WTC11 (cell line): Measurements from ENCODE around the gene SAMD3. TPM values are rescaled to one million over a fixed set of nuclear protein-coding genes. Genes with fewer than 3 reads are reported as not detected.
"Not testable (repeated sequence)": the region's sequence is repeated elsewhere in the genome, so short reads cannot be mapped to it uniquely, and the experiment has no call there.

ENCODE experiments used
- ATAC-seq: fragments of 200-7000 bp; cut with Tn5 transposase; 2 replicates; pipeline ENCODE4 v1.10.0; 2021; ENCODE audit warnings: mild to moderate bottlenecking, moderate library complexity
- CTCF ChIA-PET: fragments of 300-600 bp; sonication (Branson Sonifier 250); formaldehyde crosslinking; loops from one replicate; lab custom pipeline; 2021; ENCODE audit warnings: antibody characterized with exemption; lab: Charles Lee
- POLR2A ChIA-PET: fragments of 350-600 bp; sonication (Branson Sonifier 250); formaldehyde crosslinking; loops from one replicate; lab custom pipeline; 2021; ENCODE audit warnings: antibody characterized with exemption; lab: Charles Lee
- DNase-seq: peaks from one replicate; pipeline ENCODE4 v3.0.0; 2021; ENCODE audit warnings: low spot score
- H3K27ac Mint-ChIP-seq: 2 replicates; pipeline ENCODE4 v1.8.0; 2021; ENCODE audit warnings: mixed read lengths
- H3K27me3 Mint-ChIP-seq: 2 replicates; pipeline ENCODE4 v1.8.0; 2021; ENCODE audit warnings: low read depth, mild to moderate bottlenecking, moderate library complexity, mixed read lengths
- H3K36me3 Mint-ChIP-seq: 2 replicates; pipeline ENCODE4 v1.8.0; 2021; ENCODE audit warnings: mixed read lengths
- H3K4me1 Mint-ChIP-seq: 2 replicates; pipeline ENCODE4 v1.8.0; 2022; ENCODE audit warnings: mixed read lengths
- H3K4me3 Mint-ChIP-seq: 2 replicates; pipeline ENCODE4 v1.8.0; 2021; ENCODE audit warnings: mild to moderate bottlenecking, moderate library complexity, mixed read lengths
- H3K9me3 Mint-ChIP-seq: 2 replicates; pipeline ENCODE4 v1.8.0; 2021; ENCODE audit warnings: mixed read lengths
- CREB1 ChIP-seq: sonication (generic); formaldehyde crosslinking; IDR thresholded peaks from 2 replicates; pipeline ENCODE4 v1.8.0; 2023; ENCODE audit warnings: mild to moderate bottlenecking, missing genetic modification reagents
- CREM ChIP-seq: sonication (generic); formaldehyde crosslinking; IDR thresholded peaks from 2 replicates; pipeline ENCODE4 v1.8.1; 2022; ENCODE audit warnings: mild to moderate bottlenecking, missing genetic modification reagents, moderate library complexity
- E2F4 ChIP-seq: sonication (generic); formaldehyde crosslinking; IDR thresholded peaks from 2 replicates; pipeline ENCODE4 v1.8.1; 2022; ENCODE audit warnings: low read depth, mild to moderate bottlenecking, moderate library complexity, missing genetic modification reagents, borderline replicate concordance
- EMX1 ChIP-seq: fragments of 250-450 bp; sonication (Bioruptor Pico); IDR thresholded peaks from 2 replicates; pipeline ENCODE4 v1.8.0; 2021; ENCODE audit warnings: mild to moderate bottlenecking
- ESRRA ChIP-seq: sonication (generic); formaldehyde crosslinking; IDR thresholded peaks from 2 replicates; pipeline ENCODE4 v1.8.1; 2022; ENCODE audit warnings: mild to moderate bottlenecking, missing genetic modification reagents, borderline replicate concordance
- ETV6 ChIP-seq: sonication (generic); formaldehyde crosslinking; IDR thresholded peaks from 2 replicates; pipeline ENCODE4 v1.8.1; 2022; ENCODE audit warnings: mild to moderate bottlenecking, missing genetic modification reagents
- FOXK1 ChIP-seq: sonication (generic); formaldehyde crosslinking; IDR thresholded peaks from 2 replicates; pipeline ENCODE4 v1.8.0; 2022; ENCODE audit warnings: mild to moderate bottlenecking, moderate library complexity, missing genetic modification reagents
- MAX ChIP-seq: sonication (generic); formaldehyde crosslinking; IDR thresholded peaks from 2 replicates; pipeline ENCODE4 v1.8.0; 2022; ENCODE audit warnings: mild to moderate bottlenecking, missing genetic modification reagents
- MYBL2 ChIP-seq: sonication (generic); formaldehyde crosslinking; IDR thresholded peaks from 2 replicates; pipeline ENCODE4 v1.8.1; 2023; ENCODE audit warnings: mild to moderate bottlenecking, moderate library complexity, missing genetic modification reagents
- NR1H2 ChIP-seq: sonication (generic); formaldehyde crosslinking; IDR thresholded peaks from 2 replicates; pipeline ENCODE4 v1.9.0; 2021; ENCODE audit warnings: mild to moderate bottlenecking, moderate library complexity, missing genetic modification reagents
- SOX15 ChIP-seq: fragments of 250-450 bp; sonication (Bioruptor Pico); IDR thresholded peaks from 2 replicates; pipeline ENCODE4 v1.9.0; 2021; ENCODE audit warnings: mild to moderate bottlenecking
- SP1 ChIP-seq: sonication (generic); formaldehyde crosslinking; conservative IDR thresholded peaks from 2 replicates; pipeline ENCODE4 v1.8.1; 2022; ENCODE audit warnings: missing genetic modification reagents
- STAT6 ChIP-seq: sonication (generic); formaldehyde crosslinking; conservative IDR thresholded peaks from 2 replicates; pipeline ENCODE4 v1.8.1; 2023; ENCODE audit warnings: mild to moderate bottlenecking, low read depth, missing genetic modification reagents, moderate library complexity
- TEAD4 ChIP-seq: sonication (generic); formaldehyde crosslinking; IDR thresholded peaks from 2 replicates; pipeline ENCODE4 v1.8.0; 2022; ENCODE audit warnings: mild to moderate bottlenecking, missing genetic modification reagents
- ZNF121 ChIP-seq: sonication (generic); formaldehyde crosslinking; IDR thresholded peaks from 2 replicates; pipeline ENCODE4 v1.8.0; 2023; ENCODE audit warnings: missing genetic modification reagents
- ZNF138 ChIP-seq: sonication (generic); formaldehyde crosslinking; conservative IDR thresholded peaks from 2 replicates; pipeline ENCODE4 v1.8.1; 2022; ENCODE audit warnings: mild to moderate bottlenecking, moderate library complexity, missing genetic modification reagents
- ZNF219 ChIP-seq: sonication (generic); formaldehyde crosslinking; IDR thresholded peaks from 2 replicates; pipeline ENCODE4 v1.8.0; 2023; ENCODE audit warnings: missing genetic modification reagents, mild to moderate bottlenecking, borderline replicate concordance
- ZNF317 ChIP-seq: sonication (generic); formaldehyde crosslinking; IDR thresholded peaks from 2 replicates; pipeline ENCODE4 v1.8.1; 2023; ENCODE audit warnings: low read depth, mild to moderate bottlenecking, moderate library complexity, missing genetic modification reagents, borderline replicate concordance
- ZNF396 ChIP-seq: fragments of 250-450 bp; sonication (Bioruptor Pico); IDR thresholded peaks from 2 replicates; pipeline ENCODE4 v1.8.0; 2021; ENCODE audit warnings: mild to moderate bottlenecking, moderate library complexity, borderline replicate concordance
- ZNF671 ChIP-seq: fragments of 250-450 bp; sonication (Bioruptor Pico); IDR thresholded peaks from 2 replicates; pipeline ENCODE4 v1.8.0; 2021; ENCODE audit warnings: mild to moderate bottlenecking
- total RNA-seq: library from RNA; stranded (reverse); gene quantifications from 3 replicates; pipeline ENCODE4 v1.2.3, GENCODE V29; 2021
- TF ChIP-seq, protein P1 (sequence below): fragments of 250-450 bp; sonication (Bioruptor Pico); conservative IDR thresholded peaks from 2 replicates; pipeline ENCODE4 v1.9.0; 2021; ENCODE audit warnings: mild to moderate bottlenecking

SAMD3 gene
- total RNA-seq, 1 experiment from 2014 or later = 1.2 TPM

DNA sequence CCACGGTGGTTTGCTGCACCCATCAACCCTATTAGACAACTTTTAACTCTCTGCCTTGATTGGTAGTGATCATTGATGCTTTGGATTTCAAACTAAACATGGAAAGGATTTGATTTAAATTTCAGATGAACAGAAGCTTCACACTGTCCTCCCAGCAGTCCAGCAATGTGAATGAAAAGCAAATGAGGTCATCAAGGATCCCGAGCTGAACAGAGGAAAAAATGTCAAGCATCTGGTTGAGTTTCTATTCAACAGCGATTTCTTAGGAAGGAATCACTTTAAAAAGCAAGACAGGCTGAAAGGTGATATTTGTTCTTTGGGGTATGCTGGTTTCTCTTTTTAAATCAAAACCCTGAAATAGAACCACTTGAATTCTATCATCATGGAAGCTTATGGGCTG lies 10.6 kb upstream of the SAMD3 start:
- H3K27ac Mint-ChIP-seq = peak overlapping the region; percentile 10
- CTCF ChIA-PET = interaction anchor here (0.9 kb wide), 1 partner anchor 10 kb away, joined by 4 read pairs; no protein-coding TSS in a partner anchor
- DNase-seq = no peak

GRCh38 chr6:130230531-130230930 lies 7.8 kb upstream of the SAMD3 start:
- POLR2A ChIA-PET, ATAC-seq, H3K27me3 Mint-ChIP-seq, H3K36me3 Mint-ChIP-seq, CTCF ChIA-PET, H3K9me3 Mint-ChIP-seq, DNase-seq, H3K4me3 Mint-ChIP-seq, H3K27ac Mint-ChIP-seq: not testable (repeated sequence)
- H3K4me1 Mint-ChIP-seq = peaks cover 13% of the 10 kb centered on the region

More for the DNA sequence above, 10.6 kb upstream of the SAMD3 start:
- H3K9me3 Mint-ChIP-seq = peaks cover 1% of the 10 kb centered on the region; the same call in 1 of the 2 replicates
- H3K36me3 Mint-ChIP-seq = no peaks in the 10 kb centered on the region
- H3K4me3 Mint-ChIP-seq = no peak overlapping the region
- POLR2A ChIA-PET = no interaction called here
- H3K4me1 Mint-ChIP-seq = peaks cover 13% of the 10 kb centered on the region
- no peak; the same call in 1 of the 2 replicates for ATAC-seq
- H3K27me3 Mint-ChIP-seq = no peaks in the 10 kb centered on the region
- TF ChIP-seq ZNF219 (no peak), ZNF317 (no peak), TEAD4 (CRISPR knock-in tag) (no peak), ETV6 (CRISPR knock-in tag) (no peak), MYBL2 (CRISPR knock-in tag) (no peak), FOXK1 (CRISPR knock-in tag) (no peak), CREM (CRISPR knock-in tag) (no peak), MAX (no peak), ZNF121 (CRISPR knock-in tag) (no peak), EMX1 (CRISPR knock-in tag) (no peak), E2F4 (no peak)
- TF ChIP-seq, protein P1, sequence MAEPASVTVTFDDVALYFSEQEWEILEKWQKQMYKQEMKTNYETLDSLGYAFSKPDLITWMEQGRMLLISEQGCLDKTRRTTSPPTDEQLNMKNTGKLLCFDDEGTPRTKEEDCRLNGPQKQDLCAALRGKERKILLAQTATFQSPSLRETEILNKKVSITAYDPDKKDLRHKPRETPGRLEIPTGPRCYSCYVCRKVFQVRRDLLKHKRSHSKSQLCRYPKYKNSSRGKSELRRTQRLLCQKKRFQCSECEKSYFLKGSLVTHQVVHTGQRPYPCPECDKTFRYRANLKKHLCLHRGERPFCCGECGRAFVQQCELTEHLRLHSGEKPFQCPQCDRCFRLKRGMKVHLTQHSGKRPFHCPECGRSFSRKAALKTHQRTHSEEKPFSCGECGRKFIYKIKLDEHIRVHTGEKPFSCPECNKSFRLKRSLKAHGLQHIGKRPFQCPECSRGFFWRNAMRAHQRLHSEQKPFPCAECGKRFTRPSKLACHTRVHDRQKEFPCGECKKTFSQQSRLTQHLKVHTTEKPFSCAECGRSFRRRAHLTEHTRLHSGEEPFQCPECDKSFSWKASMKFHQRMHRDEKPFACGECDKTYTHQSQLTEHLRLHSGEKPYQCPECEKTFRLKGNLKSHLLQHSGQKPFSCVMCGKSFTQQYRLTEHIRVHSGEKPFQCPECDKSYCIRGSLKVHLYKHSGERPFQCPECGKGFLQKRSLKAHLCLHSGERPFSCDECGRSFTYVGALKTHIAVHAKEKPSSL = no peak

GRCh38 chr6:130229645-130230044 lies 6.9 kb upstream of the SAMD3 start:
- POLR2A ChIA-PET = no interaction called here

More at GRCh38 chr6:130229645-130230044, 6.9 kb upstream of the SAMD3 start:
- Mint-ChIP-seq H3K9me3 (peaks cover 11% of the 10 kb centered on the region), H3K27me3 (no peaks in the 10 kb centered on the region), H3K4me1 (peaks cover 13% of the 10 kb centered on the region)
- CTCF ChIA-PET = interaction anchor here (0.7 kb wide), 1 partner anchor 10 kb away, joined by 4 read pairs; no protein-coding TSS in a partner anchor
- no peak for DNase-seq
- TF ChIP-seq SOX15 (CRISPR knock-in tag) (no peak), ZNF396 (CRISPR knock-in tag) (no peak), ESRRA (CRISPR knock-in tag) (no peak), ZNF219 (no peak), STAT6 (CRISPR knock-in tag) (no peak), SP1 (CRISPR knock-in tag) (no peak), ZNF671 (CRISPR knock-in tag) (no peak), ZNF138 (no peak), NR1H2 (CRISPR knock-in tag) (no peak), CREB1 (CRISPR knock-in tag) (no peak), ETV6 (CRISPR knock-in tag) (no peak)
- TF ChIP-seq, all 79 proteins: peak for 0
- 0 out of 2 replicates have a peak, but pooled peaks cover 2% of the 10 kb centered on the region for H3K36me3 Mint-ChIP-seq
- H3K27ac Mint-ChIP-seq = no peak overlapping the region
- no peak overlapping the region for H3K4me3 Mint-ChIP-seq
- no peak for ATAC-seq
